ENCODE data around the gene EXOG.

Gene EXOG

GRCh38 chr3:38482951-38483350 is 13.2 kb upstream of the EXOG start:
- H3K27me3 Mint-ChIP-seq = no peaks in the 10 kb centered on the region
- peaks cover 10% of the 10 kb centered on the region for H3K4me1 Mint-ChIP-seq
- H3K9me3 Mint-ChIP-seq = no peaks in the 10 kb centered on the region
- ATAC-seq = no peak
- no peak overlapping the region for H3K4me3 Mint-ChIP-seq
- H3K36me3 Mint-ChIP-seq = peaks cover 18% of the 10 kb centered on the region
- no peak overlapping the region for H3K27ac Mint-ChIP-seq

- Mint-ChIP-seq H3K9me3 (no peaks in the 10 kb centered on the region), H3K27me3 (no peaks in the 10 kb centered on the region), H3K36me3 (peaks cover 9% of the 10 kb centered on the region), H3K27ac (no peak overlapping the region), H3K4me3 (no peak overlapping the region), H3K4me1 (peaks cover 10% of the 10 kb centered on the region)
- ATAC-seq = peak; percentile 81
Observed at GRCh38 chr3:38487323-38487722, 8.8 kb upstream of the EXOG start.

- Mint-ChIP-seq H3K4me3 (no peak overlapping the region), H3K36me3 (peaks cover under 1% of the 10 kb centered on the region), H3K27ac (no peak overlapping the region), H3K27me3 (no peaks in the 10 kb centered on the region), H3K4me1 (peaks cover 10% of the 10 kb centered on the region), H3K9me3 (no peaks in the 10 kb centered on the region)
- ATAC-seq = no peak
Observed at GRCh38 chr3:38488949-38489348, 7.2 kb upstream of the EXOG start.

- ATAC-seq = no peak
- H3K4me3 Mint-ChIP-seq = no peak overlapping the region
- H3K4me1 Mint-ChIP-seq = peaks cover 10% of the 10 kb centered on the region
- H3K27me3 Mint-ChIP-seq = no peaks in the 10 kb centered on the region
- H3K27ac Mint-ChIP-seq = no peak overlapping the region
- no peaks in the 10 kb centered on the region for H3K36me3 Mint-ChIP-seq
- no peaks in the 10 kb centered on the region for H3K9me3 Mint-ChIP-seq
Observed at GRCh38 chr3:38489766-38490165, 6.4 kb upstream of the EXOG start.

- no peaks in the 10 kb centered on the region for H3K27me3 Mint-ChIP-seq
- ATAC-seq = no peak
- H3K27ac Mint-ChIP-seq = no peak overlapping the region
- H3K36me3 Mint-ChIP-seq = no peaks in the 10 kb centered on the region
- no peak overlapping the region for H3K4me3 Mint-ChIP-seq
- no peaks in the 10 kb centered on the region for H3K9me3 Mint-ChIP-seq
- H3K4me1 Mint-ChIP-seq = peaks cover 10% of the 10 kb centered on the region
Observed at GRCh38 chr3:38490281-38491030, 5.7 kb upstream of the EXOG start.

- peaks cover 10% of the 10 kb centered on the region for H3K4me1 Mint-ChIP-seq
- H3K27ac Mint-ChIP-seq = no peak overlapping the region
- no peak overlapping the region for H3K4me3 Mint-ChIP-seq
- H3K27me3 Mint-ChIP-seq = no peaks in the 10 kb centered on the region
- ATAC-seq = no peak
- no peaks in the 10 kb centered on the region for H3K9me3 Mint-ChIP-seq
- H3K36me3 Mint-ChIP-seq = no peaks in the 10 kb centered on the region
Observed at GRCh38 chr3:38491215-38491614, 4.9 kb upstream of the EXOG start.

- peaks cover 8% of the 10 kb centered on the region for H3K4me1 Mint-ChIP-seq
- no peaks in the 10 kb centered on the region for H3K36me3 Mint-ChIP-seq
- H3K27ac Mint-ChIP-seq = no peak overlapping the region
- ATAC-seq = no peak
- H3K4me3 Mint-ChIP-seq = no peak overlapping the region
- no peaks in the 10 kb centered on the region for H3K27me3 Mint-ChIP-seq
- no peaks in the 10 kb centered on the region for H3K9me3 Mint-ChIP-seq
Observed at GRCh38 chr3:38493031-38493430, 3.1 kb upstream of the EXOG start.

GRCh38 chr3:38497031-38497430 is 891 bp downstream of the EXOG start:
- no peak for ATAC-seq
- H3K27me3 Mint-ChIP-seq = no peaks in the 10 kb centered on the region
- H3K27ac Mint-ChIP-seq = peak overlapping the region; percentile 88
- H3K4me3 Mint-ChIP-seq = peak overlapping the region; percentile 90
- no peaks in the 10 kb centered on the region for H3K9me3 Mint-ChIP-seq
- H3K36me3 Mint-ChIP-seq = peaks cover 4% of the 10 kb centered on the region
- H3K4me1 Mint-ChIP-seq = peaks cover 8% of the 10 kb centered on the region

- Mint-ChIP-seq H3K4me3 (no peak overlapping the region), H3K27me3 (no peaks in the 10 kb centered on the region), H3K4me1 (peaks cover 8% of the 10 kb centered on the region), H3K27ac (no peak overlapping the region), H3K9me3 (no peaks in the 10 kb centered on the region), H3K36me3 (peaks cover 4% of the 10 kb centered on the region)
- no peak for ATAC-seq
Observed at GRCh38 chr3:38500688-38501417, 4.7 kb downstream of the EXOG start.

- Mint-ChIP-seq H3K4me1 (peaks cover 12% of the 10 kb centered on the region), H3K27me3 (no peaks in the 10 kb centered on the region), H3K9me3 (no peaks in the 10 kb centered on the region), H3K36me3 (peaks cover 28% of the 10 kb centered on the region), H3K27ac (no peak overlapping the region), H3K4me3 (no peak overlapping the region)
- peak; percentile 79 for ATAC-seq
Observed at GRCh38 chr3:38507120-38507519, 11.0 kb downstream of the EXOG start.

- Mint-ChIP-seq H3K36me3 (peaks cover 39% of the 10 kb centered on the region), H3K4me3 (no peak overlapping the region), H3K9me3 (no peaks in the 10 kb centered on the region), H3K27me3 (no peaks in the 10 kb centered on the region), H3K27ac (no peak overlapping the region), H3K4me1 (peaks cover 12% of the 10 kb centered on the region)
- no peak for ATAC-seq
Observed at GRCh38 chr3:38509732-38510131, 13.6 kb downstream of the EXOG start.

- peaks cover 12% of the 10 kb centered on the region for H3K4me1 Mint-ChIP-seq
- no peak for ATAC-seq
- peaks cover 39% of the 10 kb centered on the region for H3K36me3 Mint-ChIP-seq
- H3K27ac Mint-ChIP-seq = no peak overlapping the region
- no peak overlapping the region for H3K4me3 Mint-ChIP-seq
- H3K9me3 Mint-ChIP-seq = no peaks in the 10 kb centered on the region
- H3K27me3 Mint-ChIP-seq = no peaks in the 10 kb centered on the region
Observed at GRCh38 chr3:38510631-38511030, 14.5 kb downstream of the EXOG start.

- Mint-ChIP-seq H3K27me3 (no peaks in the 10 kb centered on the region), H3K4me1 (peaks cover 12% of the 10 kb centered on the region), H3K36me3 (peaks cover 42% of the 10 kb centered on the region), H3K9me3 (no peaks in the 10 kb centered on the region), H3K4me3 (no peak overlapping the region), H3K27ac (no peak overlapping the region)
- ATAC-seq = no peak
Observed at GRCh38 chr3:38511546-38511945, 15.4 kb downstream of the EXOG start.

GRCh38 chr3:38515367-38515766 is 19.2 kb downstream of the EXOG start:
- Mint-ChIP-seq H3K36me3 (peaks cover 31% of the 10 kb centered on the region), H3K27ac (no peak overlapping the region)

GRCh38 chr3:38516669-38517068 is 20.5 kb downstream of the EXOG start:
- Mint-ChIP-seq H3K9me3 (no peaks in the 10 kb centered on the region), H3K36me3 (peaks cover 31% of the 10 kb centered on the region), H3K4me3 (no peak overlapping the region), H3K27me3 (no peaks in the 10 kb centered on the region), H3K4me1 (peaks cover 6% of the 10 kb centered on the region), H3K27ac (no peak overlapping the region)
- ATAC-seq = no peak

More at GRCh38 chr3:38515367-38515766, 19.2 kb downstream of the EXOG start:
- Mint-ChIP-seq H3K4me3 (no peak overlapping the region), H3K4me1 (peaks cover 6% of the 10 kb centered on the region), H3K27me3 (no peaks in the 10 kb centered on the region), H3K9me3 (no peaks in the 10 kb centered on the region)
- ATAC-seq = no peak

- Mint-ChIP-seq H3K4me3 (no peak overlapping the region), H3K9me3 (no peaks in the 10 kb centered on the region), H3K36me3 (peaks cover 28% of the 10 kb centered on the region), H3K4me1 (peaks cover 6% of the 10 kb centered on the region), H3K27me3 (no peaks in the 10 kb centered on the region), H3K27ac (no peak overlapping the region)
- ATAC-seq = no peak
Observed at GRCh38 chr3:38519000-38519399, 22.9 kb downstream of the EXOG start.
